HT-29 (cell line): ENCODE results near the gene SF3B6. TPM values are rescaled to one million over a fixed set of nuclear protein-coding genes. Genes with fewer than 3 reads are reported as not detected.
"Not testable (repeated sequence)": the region's sequence is repeated elsewhere in the genome, so short reads cannot be mapped to it uniquely, and the experiment has no call there.

ENCODE experiments used
- DNase-seq: peaks from one replicate; pipeline ENCODE4 v3.0.0-alpha.2; 2015; ENCODE audit warnings: low spot score
- total RNA-seq: library from RNA; depleted of rRNA; stranded (reverse); fragments of >200 nt; shearing (Covaris generic); gene quantifications from 2 replicates; pipeline ENCODE4 v1.2.3, GENCODE V29; 2014; rRNA removed

Gene SF3B6, protein sequence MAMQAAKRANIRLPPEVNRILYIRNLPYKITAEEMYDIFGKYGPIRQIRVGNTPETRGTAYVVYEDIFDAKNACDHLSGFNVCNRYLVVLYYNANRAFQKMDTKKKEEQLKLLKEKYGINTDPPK
- 112 and 128 TPM in 2 replicates for total RNA-seq

DNA sequence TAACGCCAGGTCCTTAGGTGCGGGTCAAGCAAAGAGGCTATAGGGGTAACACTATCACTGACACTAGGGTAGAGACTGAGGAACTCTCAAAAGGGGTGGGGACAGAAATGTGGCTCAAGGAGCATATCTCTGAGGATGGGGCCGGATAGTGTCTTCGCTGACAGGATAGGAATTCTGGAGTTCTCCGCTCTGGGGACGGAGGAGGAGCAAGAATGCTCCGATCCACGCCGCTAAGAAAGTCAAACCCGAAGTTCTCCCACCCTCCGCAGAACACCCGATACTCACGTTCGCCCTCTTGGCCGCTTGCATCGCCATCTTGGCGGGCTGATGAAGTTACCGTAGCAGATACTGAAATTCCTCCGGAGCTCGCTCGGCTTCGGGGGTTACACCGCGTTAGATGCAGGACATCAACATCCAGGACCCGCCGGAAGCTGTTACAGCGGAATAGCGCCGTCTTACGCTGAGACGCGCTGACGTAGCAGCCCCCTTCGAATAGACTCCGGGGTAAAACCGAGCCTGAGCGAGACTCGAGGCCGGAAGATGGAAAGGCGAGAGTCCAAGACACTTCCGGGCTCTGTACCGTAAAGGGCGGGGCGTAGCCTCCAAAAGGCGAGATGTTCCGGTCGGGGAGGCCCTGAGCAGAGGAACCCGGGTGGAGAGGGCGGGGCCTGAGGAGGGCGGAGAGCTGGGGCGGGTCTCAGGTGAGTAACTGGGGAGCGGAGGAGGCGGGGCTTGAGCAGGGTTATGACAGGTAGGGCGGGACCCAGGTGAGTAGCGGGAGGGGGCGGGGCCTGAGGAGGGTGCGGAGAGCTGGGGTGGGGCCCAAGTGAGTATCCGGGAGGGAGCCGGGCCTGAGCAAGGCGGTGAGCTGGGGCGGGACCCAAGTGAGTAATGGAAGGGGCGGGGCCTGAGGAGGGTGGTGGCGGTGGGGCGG is at the start of gene SF3B6:
TSS of gene SF3B6 (minus strand) at position 412 of the 934 bp plus-strand sequence. CDS start at position 315, 97 bp downstream.
- DNase-seq = peak; percentile 99

GRCh38 chr2:24123922-24124580 is 47.9 kb upstream of the SF3B6 start:
- peak; percentile 25 for DNase-seq

GRCh38 chr2:24123195-24123921 is 47.2 kb upstream of the SF3B6 start, which contains the start of the genes FAM228B and PFN4:
Gene FAM228B (plus strand): TSS chr2:24123469. CDS start chr2:24124362, 893 bp downstream.
Gene PFN4 (minus strand): TSS chr2:24123334. CDS start chr2:24122535, 799 bp downstream.
- DNase-seq = peak; percentile 30

DNA sequence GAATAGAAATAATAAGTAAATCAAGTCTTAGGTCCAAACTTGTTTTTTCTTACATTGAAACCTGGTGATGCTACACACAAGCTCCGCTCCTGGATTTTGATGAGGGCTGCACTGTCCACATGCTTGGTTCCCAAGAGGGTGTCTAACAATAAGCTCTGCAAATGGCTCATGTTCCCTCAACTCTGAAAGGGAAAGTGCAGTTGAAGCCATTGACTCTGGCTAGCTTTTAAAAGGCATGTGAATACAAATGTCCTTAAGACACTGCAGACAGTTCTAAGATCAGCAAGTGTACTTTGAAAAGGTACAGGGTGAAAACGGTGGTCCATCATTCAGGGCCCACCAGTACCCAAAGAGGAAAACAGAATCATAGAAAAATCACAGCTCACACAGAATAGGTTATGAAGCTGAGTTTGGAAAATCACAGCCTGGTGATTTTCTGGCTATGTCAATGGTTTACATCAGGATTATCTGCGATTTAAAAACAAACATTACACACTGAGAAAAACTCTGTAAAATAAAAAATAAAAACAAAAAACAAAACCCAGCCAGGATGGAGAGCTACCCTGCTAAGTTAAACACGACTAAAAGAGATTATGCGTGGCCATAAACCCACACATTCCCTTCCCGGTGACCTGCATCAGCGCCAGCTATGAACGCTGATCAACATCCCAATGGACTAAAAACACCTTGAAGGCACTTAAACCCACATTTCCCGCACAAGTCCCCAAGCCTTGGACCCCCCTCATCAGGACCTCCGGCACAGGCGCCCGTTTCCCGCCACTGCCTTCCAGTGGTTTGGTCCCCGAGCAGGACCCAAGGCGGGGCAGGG is 46.5 kb upstream of the SF3B6 start:
- no peak for DNase-seq

- DNase-seq = no peak
These were observed 45.3 kb upstream of the SF3B6 start for GRCh38 chr2:24121469-24121868.

- no peak for DNase-seq
These were observed 44.9 kb upstream of the SF3B6 start for GRCh38 chr2:24121066-24121465.

- no peak for DNase-seq
These were observed 41.8 kb upstream of the SF3B6 start for GRCh38 chr2:24117902-24118301.

DNA sequence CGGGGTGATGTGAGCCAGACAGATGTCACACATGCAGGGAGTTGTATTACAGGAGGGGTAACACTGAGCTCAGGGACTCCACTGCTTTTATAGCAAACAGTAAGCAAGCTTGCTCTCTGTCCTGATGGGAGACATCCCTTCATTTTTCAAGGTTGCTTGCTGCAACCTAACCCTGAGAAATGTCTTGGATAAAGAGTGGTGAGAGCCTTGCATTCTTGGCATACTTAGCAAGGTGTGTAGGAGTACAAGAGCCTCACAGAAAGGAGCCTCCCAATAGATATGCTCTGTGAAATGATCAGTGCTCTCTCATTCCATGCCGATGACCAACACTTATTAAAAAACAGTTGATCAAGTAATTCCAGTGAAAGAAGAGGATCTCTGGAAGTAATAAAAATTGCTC is 38.9 kb upstream of the SF3B6 start:
- no peak for DNase-seq

- DNase-seq = no peak
These were observed 35.3 kb upstream of the SF3B6 start for GRCh38 chr2:24111407-24111901.

- no peak for DNase-seq
These were observed 34.7 kb upstream of the SF3B6 start for GRCh38 chr2:24110660-24111303.

DNA sequence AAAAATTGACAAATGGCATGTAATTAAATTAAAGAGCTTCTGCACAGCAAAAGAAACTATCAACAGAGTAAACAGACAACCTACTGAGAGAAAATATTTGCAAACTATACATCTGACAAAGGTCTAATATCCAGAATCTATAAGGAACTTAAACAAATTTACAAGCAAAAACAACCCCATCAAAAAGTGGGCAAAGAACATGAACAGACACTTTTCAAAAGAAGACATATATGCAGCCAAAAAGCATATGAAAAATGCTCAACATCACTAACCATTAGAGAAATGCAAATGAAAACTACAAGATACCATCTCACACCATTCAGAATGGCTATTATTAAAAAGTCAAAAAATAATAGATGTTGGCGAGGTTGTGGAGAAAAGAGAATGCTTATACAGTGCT is 33.3 kb upstream of the SF3B6 start:
- DNase-seq = not testable (repeated sequence)

DNA sequence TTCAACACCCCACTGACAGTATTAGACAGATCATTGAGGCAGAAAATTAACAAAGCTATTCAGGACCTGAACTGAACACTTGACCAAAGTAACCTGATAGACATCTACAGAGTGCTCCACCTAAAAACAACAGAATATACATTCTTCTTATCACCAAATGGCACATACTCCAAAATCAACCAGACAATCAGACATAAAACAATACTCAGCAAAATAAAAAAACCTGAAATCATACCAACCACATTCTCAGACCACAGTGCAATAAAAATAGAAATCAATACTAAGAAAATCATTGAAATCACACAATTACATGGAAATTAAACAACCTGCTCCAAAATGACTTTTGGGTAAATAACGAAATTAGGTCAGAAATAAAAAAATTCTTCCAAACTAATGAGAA is 31.2 kb upstream of the SF3B6 start:
- DNase-seq = no peak

GRCh38 chr2:24106786-24107185 is 30.7 kb upstream of the SF3B6 start:
- no peak for DNase-seq

DNA sequence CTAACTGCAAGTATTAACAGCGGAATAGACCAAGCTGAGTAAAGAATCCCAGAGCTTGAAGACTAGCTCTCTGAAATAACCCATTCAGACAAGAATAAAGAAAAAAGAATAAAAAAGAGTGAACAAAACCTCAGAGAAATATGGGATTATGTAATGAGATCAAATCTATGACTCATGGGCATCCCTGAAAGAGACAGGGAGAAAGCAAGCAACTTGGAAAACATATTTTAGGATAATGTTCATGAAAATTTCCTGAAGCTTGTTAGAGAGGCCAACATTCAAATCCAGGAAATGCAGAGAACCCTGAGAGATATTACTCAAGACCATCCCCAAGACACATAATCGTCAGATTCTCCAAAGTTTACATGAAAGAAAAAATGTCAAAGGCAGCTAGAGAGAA is 29.7 kb upstream of the SF3B6 start:
- no peak for DNase-seq

- DNase-seq = no peak
These were observed 28.8 kb upstream of the SF3B6 start for GRCh38 chr2:24104906-24105305.

- DNase-seq = no peak
These were observed 28.1 kb upstream of the SF3B6 start for GRCh38 chr2:24104110-24104650.

DNA sequence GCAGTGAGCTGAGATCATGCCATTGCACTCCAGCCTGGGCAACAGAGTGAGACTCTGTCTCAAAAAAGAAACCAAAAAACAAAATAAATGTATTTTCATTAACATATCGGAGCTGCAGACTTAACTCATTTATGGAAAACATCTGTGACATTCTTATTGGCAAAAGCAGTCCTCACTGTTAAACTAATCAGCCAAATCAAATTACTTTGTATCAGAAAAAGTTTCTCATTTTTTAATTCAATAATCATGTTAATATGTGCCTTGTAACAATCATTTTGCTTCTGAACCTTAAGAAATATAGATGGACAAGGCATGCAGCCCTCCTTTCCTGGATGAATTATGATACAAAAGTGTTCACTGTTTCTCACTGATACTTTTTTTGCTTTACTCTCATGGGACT is 26.6 kb upstream of the SF3B6 start:
- no peak for DNase-seq

- no peak for DNase-seq
These were observed 25.9 kb upstream of the SF3B6 start for GRCh38 chr2:24101992-24102391.

DNA sequence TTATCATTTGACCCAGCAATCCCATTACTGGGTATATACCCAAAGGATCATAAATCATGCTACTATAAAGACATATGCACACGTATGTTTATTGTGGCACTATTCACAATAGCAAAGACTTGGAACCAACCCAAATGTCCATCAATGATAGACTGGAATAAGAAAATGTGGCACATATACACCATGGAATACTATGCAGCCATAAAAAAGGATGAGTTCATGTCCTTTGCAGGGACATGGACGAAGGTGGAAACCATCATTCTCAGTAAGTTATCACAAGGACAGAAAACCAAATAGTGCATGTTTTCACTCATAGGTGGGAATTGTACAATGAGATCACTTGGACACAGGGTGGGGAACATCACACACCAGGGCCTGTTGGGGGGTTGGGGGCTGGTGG is 24.6 kb upstream of the SF3B6 start:
- not testable (repeated sequence) for DNase-seq
